PC-9 (cell line): ENCODE measurements around the gene UCN3. TPM values are rescaled to one million over a fixed set of nuclear protein-coding genes. Genes with fewer than 3 reads are reported as not detected.

Experiments used
- BruUV-seq: library from RNA; stranded (reverse); fragments of 400-500 nt; replicated peaks from 2 replicates; lab custom pipeline; 2021; lab: Mats Ljungman, UMichigan
- CTCF ChIA-PET: fragments of 300-600 bp; sonication (Branson Sonifier 250); formaldehyde crosslinking; loops from one replicate; lab custom pipeline; 2022; ENCODE audit warnings: antibody characterized with exemption; lab: Charles Lee
- POLR2A ChIA-PET: fragments of 300-600 bp; sonication (Branson Sonifier 250); formaldehyde crosslinking; loops from one replicate; lab custom pipeline; 2022; ENCODE audit warnings: antibody characterized with exemption; ENCODE audit not compliant: unreplicated experiment; lab: Charles Lee
- DNase-seq, 2 experiments: peaks; one replicate each; pipeline versions ENCODE4 v3.0.0 to v3.0.0-alpha.2; 2015 to 2022; ENCODE audit warnings: mixed read lengths in 1 of 2
- H2AFZ ChIP-seq: fragments of 200-600 bp; sonication (generic); 2 replicates; pipeline ENCODE4 v1.8.1; 2017; ENCODE audit warnings: antibody characterized with exemption
- H3F3A ChIP-seq: fragments of 200-600 bp; sonication (generic); 2 replicates; pipeline ENCODE4 v1.8.1; 2017; ENCODE audit warnings: antibody characterized with exemption, mild to moderate bottlenecking, low read depth; ENCODE audit not compliant: insufficient read depth
- H3K27ac ChIP-seq: fragments of 200-600 bp; sonication (generic); 2 replicates; pipeline ENCODE4 v1.6.1; 2016; ENCODE audit warnings: mixed run types
- H3K27me3 ChIP-seq: fragments of 200-600 bp; sonication (generic); 2 replicates; pipeline ENCODE4 v1.6.1; 2016; ENCODE audit warnings: low read depth, mixed run types; ENCODE audit not compliant: insufficient read depth
- H3K36me3 ChIP-seq: fragments of 200-600 bp; sonication (generic); 2 replicates; pipeline ENCODE4 v1.6.1; 2016; ENCODE audit warnings: low read depth, mixed run types
- H3K4me1 ChIP-seq: fragments of 200-600 bp; sonication (generic); replicated peaks from 2 replicates; pipeline ENCODE4 v1.6.1; 2016; ENCODE audit warnings: mixed run types; ENCODE audit not compliant: insufficient read depth
- H3K4me2 ChIP-seq: fragments of 200-600 bp; sonication (generic); 2 replicates; pipeline ENCODE4 v1.6.1; 2017; ENCODE audit warnings: mixed run types
- H3K4me3 ChIP-seq: fragments of 200-600 bp; sonication (generic); 2 replicates; pipeline ENCODE4 v1.6.1; 2016; ENCODE audit warnings: mixed run types
- H3K79me2 ChIP-seq: fragments of 200-600 bp; sonication (generic); 2 replicates; pipeline ENCODE4 v1.6.1; 2017; ENCODE audit warnings: low read depth, mixed run types
- H3K9me2 ChIP-seq: fragments of 200-600 bp; sonication (generic); 2 replicates; pipeline ENCODE4 v1.8.1; 2017; ENCODE audit warnings: mild to moderate bottlenecking; ENCODE audit not compliant: insufficient read depth
- H3K9me3 ChIP-seq: fragments of 200-600 bp; sonication (generic); 2 replicates; pipeline ENCODE4 v1.8.1; 2016; ENCODE audit warnings: low read depth; ENCODE audit not compliant: insufficient read depth
- H4K20me1 ChIP-seq: fragments of 200-600 bp; sonication (generic); 2 replicates; pipeline ENCODE4 v1.8.1; 2017; ENCODE audit not compliant: insufficient read depth
- EZH2 ChIP-seq: fragments of 200-600 bp; sonication (generic); IDR thresholded peaks from 2 replicates; pipeline ENCODE4 v1.8.0; 2017; ENCODE audit warnings: antibody characterized with exemption, low read depth
- intact Hi-C: fragments of 100-400 bp; cut with micrococcal nuclease; formaldehyde crosslinking; loops from one replicate; pipeline ENCODE4 v1.10.0; 2022; ENCODE audit not compliant: unreplicated experiment
- total RNA-seq: library from RNA; stranded (reverse); gene quantifications from 2 replicates; pipeline ENCODE4 v1.2.3, GENCODE V29; 2021
- TF ChIP-seq, protein P1 (sequence below): fragments of 200-600 bp; sonication (generic); conservative IDR thresholded peaks from 2 replicates; pipeline ENCODE4 v1.6.1; 2017; ENCODE audit warnings: mixed run types, antibody characterized with exemption, mild to moderate bottlenecking, moderate library complexity

Gene UCN3
- total RNA-seq, 1 experiment from 2014 or later, result not detected

DNA sequence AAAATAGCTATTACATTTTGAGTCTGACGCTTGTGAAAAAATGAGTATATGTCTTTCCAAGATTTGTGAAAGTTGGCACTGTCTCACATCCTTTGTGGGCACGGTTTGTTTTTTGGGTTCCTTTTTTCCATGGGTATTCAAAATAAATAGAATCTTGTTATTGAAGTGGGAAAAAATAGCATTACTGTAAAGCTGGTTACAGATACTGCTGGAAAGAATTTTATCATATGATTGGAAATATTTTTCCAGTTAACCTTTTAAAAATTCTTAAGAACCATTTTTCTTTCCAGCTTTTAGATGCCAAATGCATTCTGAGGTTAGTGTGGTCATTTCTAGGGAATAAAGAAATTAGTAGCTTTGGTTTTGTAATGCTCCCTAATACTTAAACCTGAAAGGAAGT is 59.0 kb downstream of the UCN3 start:
- Histone ChIP-seq H3K27ac (no peak overlapping the region), H3K79me2 (peaks cover 77% of the 10 kb centered on the region), H3K4me3 (no peak overlapping the region), H4K20me1 (no peaks in the 10 kb centered on the region), H3K9me2 (no peaks in the 10 kb centered on the region), H3K36me3 (0 out of 2 replicates have a peak, but pooled peaks cover 4% of the 10 kb centered on the region), H2AFZ (no peak overlapping the region), H3K4me2 (no peak overlapping the region), H3K9me3 (no peaks in the 10 kb centered on the region; the same call in 1 of the 2 replicates), H3F3A (peaks cover 4% of the 10 kb centered on the region; the same call in 1 of the 2 replicates), H3K27me3 (no peaks in the 10 kb centered on the region), H3K4me1 (no peaks in the 10 kb centered on the region)
- BruUV-seq, result no TSS peak
- ChIA-PET CTCF (no interaction called here), POLR2A (interaction anchor here (0.6 kb wide), 2 partner anchors 460 to 486 kb away, joined by 4 to 5 read pairs; partner anchors contain the start of gene AKR1C1)
- TF ChIP-seq EZH2, result no peak
- TF ChIP-seq, protein P1, sequence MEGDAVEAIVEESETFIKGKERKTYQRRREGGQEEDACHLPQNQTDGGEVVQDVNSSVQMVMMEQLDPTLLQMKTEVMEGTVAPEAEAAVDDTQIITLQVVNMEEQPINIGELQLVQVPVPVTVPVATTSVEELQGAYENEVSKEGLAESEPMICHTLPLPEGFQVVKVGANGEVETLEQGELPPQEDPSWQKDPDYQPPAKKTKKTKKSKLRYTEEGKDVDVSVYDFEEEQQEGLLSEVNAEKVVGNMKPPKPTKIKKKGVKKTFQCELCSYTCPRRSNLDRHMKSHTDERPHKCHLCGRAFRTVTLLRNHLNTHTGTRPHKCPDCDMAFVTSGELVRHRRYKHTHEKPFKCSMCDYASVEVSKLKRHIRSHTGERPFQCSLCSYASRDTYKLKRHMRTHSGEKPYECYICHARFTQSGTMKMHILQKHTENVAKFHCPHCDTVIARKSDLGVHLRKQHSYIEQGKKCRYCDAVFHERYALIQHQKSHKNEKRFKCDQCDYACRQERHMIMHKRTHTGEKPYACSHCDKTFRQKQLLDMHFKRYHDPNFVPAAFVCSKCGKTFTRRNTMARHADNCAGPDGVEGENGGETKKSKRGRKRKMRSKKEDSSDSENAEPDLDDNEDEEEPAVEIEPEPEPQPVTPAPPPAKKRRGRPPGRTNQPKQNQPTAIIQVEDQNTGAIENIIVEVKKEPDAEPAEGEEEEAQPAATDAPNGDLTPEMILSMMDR, result no peak
- intact Hi-C loops, result no loop called here
- no peak for DNase-seq

Other genes with a start within 250 kb of the UCN3 start
- gene AKR1C8, start 179.8 kb upstream of the UCN3 start, total RNA-seq, result 2.7 and 4.0 TPM in 2 replicates
- not detected in 2 replicates for gene AKR1C4, start 168.1 kb upstream of the UCN3 start, total RNA-seq
- gene TUBAL3, start 39.9 kb downstream of the UCN3 start, total RNA-seq, result 0.35 and 0.52 TPM in 2 replicates
- gene NET1, start 47.6 kb downstream of the UCN3 start, total RNA-seq, result 150 and 161 TPM in 2 replicates
- gene CALML5, start 134.6 kb downstream of the UCN3 start, total RNA-seq, result 3.0 and 6.3 TPM in 2 replicates
- not detected in 2 replicates for gene CALML3, start 160.0 kb downstream of the UCN3 start, total RNA-seq